GM12878 (cell line): ENCODE results near the gene ODR4. TPM values are rescaled to one million over a fixed set of nuclear protein-coding genes. Genes with fewer than 3 reads are reported as not detected.

Source experiments
- BHLHE40 ChIP-seq, 2 experiments: fragments of 450-650 bp in 1 of 2; IDR thresholded peaks; 2 replicates each; pipeline ENCODE4 v1.6.1; 2011 to 2017; ENCODE audit warnings: low read depth in 2 of 2, borderline replicate concordance in 1 of 2, improper control_type of control experiment in 1 of 2, low read length in 1 of 2, mild to moderate bottlenecking in 1 of 2
- CBX3 ChIP-seq: fragments of 200-600 bp; sonication (generic); IDR thresholded peaks from 2 replicates; pipeline ENCODE4 v1.6.1; 2016; ENCODE audit warnings: low read depth, borderline replicate concordance
- CBX5 ChIP-seq: sonication (generic); IDR thresholded peaks from 2 replicates; pipeline ENCODE4 v1.6.1; 2016; ENCODE audit warnings: low read depth, moderate library complexity, mild to moderate bottlenecking, inconsistent platforms
- EED ChIP-seq: sonication (generic); IDR thresholded peaks from 2 replicates; pipeline ENCODE4 v1.6.1; 2016; ENCODE audit warnings: antibody characterized with exemption, low read depth
- JUND ChIP-seq: IDR thresholded peaks from 2 replicates; pipeline ENCODE4 v1.6.1; 2012; ENCODE audit warnings: low read depth, mild to moderate bottlenecking, low read length, improper control_type of control experiment, moderate library complexity
- MEF2A ChIP-seq: IDR thresholded peaks from 2 replicates; pipeline ENCODE4 v1.6.1; 2011; ENCODE audit warnings: low read depth, mild to moderate bottlenecking, low read length, moderate library complexity; ENCODE audit not compliant: insufficient read depth
- NBN ChIP-seq: fragments of 450-650 bp; IDR thresholded peaks from 2 replicates; pipeline ENCODE4 v1.6.1; 2016
- NFXL1 ChIP-seq: fragments of 450-650 bp; IDR thresholded peaks from 2 replicates; pipeline ENCODE4 v1.6.1; 2017; ENCODE audit warnings: antibody characterized with exemption, mild to moderate bottlenecking, borderline replicate concordance
- RAD21 ChIP-seq: IDR thresholded peaks from 2 replicates; pipeline ENCODE4 v1.6.1; 2011; ENCODE audit warnings: mild to moderate bottlenecking, low read depth, low read length, moderate library complexity; ENCODE audit not compliant: insufficient read depth
- RELA ChIP-seq: fragments of 450-650 bp; IDR thresholded peaks from 2 replicates; pipeline ENCODE4 v1.8.0; 2014; ENCODE audit warnings: borderline replicate concordance; ENCODE audit not compliant: partially characterized antibody
- RUNX3 ChIP-seq: IDR thresholded peaks from 2 replicates; pipeline ENCODE4 v1.6.1; 2012; ENCODE audit warnings: low read length, inconsistent platforms
- SP1 ChIP-seq: IDR thresholded peaks from one replicate; pipeline ENCODE4 v1.6.1; 2011; ENCODE audit warnings: low read depth, low read length
- ZNF207 ChIP-seq: fragments of 450-650 bp; IDR thresholded peaks from 2 replicates; pipeline ENCODE4 v1.6.1; 2014; ENCODE audit warnings: antibody characterized with exemption, mild to moderate bottlenecking, borderline replicate concordance
- polyA plus RNA-seq, 11 experiments: library from polyadenylated mRNA; depleted of rRNA in 4 of 11; unstranded in 6 of 11; stranded (reverse) in 5 of 11; fragments of >200 nt; fragmentation: Nextera tagmentation in 4 of 11; fragmentation: Illumina TruSeq in 1 of 11; extraction: Ambion mirVana in 4 of 11; extraction: Trizol in 1 of 11; gene quantifications; 1 replicate in 1 of 11; 2 replicates in 10 of 11; pipeline versions ENCODE4 v1.2.1 to v1.2.3, GENCODE V29; 2011 to 2016; ENCODE audit warnings: inconsistent platforms in 2 of 11, missing spikeins in 2 of 11, low read depth in 1 of 11
- total RNA-seq, 4 experiments: library from RNA; depleted of rRNA in 3 of 4; stranded (reverse); fragments of >200 nt in 3 of 4; fragmentation: Illumina TruSeq in 1 of 4; extraction: Trizol in 1 of 4; gene quantifications; 2 replicates each; pipeline versions ENCODE4 v1.2.1 to v1.2.3, GENCODE V29; 2013 to 2021
- TF ChIP-seq, protein P1 (sequence below): fragments of 450-650 bp; IDR thresholded peaks from 2 replicates; pipeline ENCODE4 v1.6.1; 2016; ENCODE audit warnings: mild to moderate bottlenecking, moderate library complexity, borderline replicate concordance
- TF ChIP-seq, protein P2 (sequence below): fragments of 450-650 bp; IDR thresholded peaks from 2 replicates; pipeline ENCODE4 v1.6.1; 2017; ENCODE audit warnings: mild to moderate bottlenecking, moderate library complexity
- TF ChIP-seq, protein P3 (sequence below): IDR thresholded peaks from 2 replicates; pipeline ENCODE4 v1.6.1; 2012; ENCODE audit warnings: low read depth, low read length, improper control_type of control experiment
- TF ChIP-seq, protein P4 (sequence below): fragments of 450-650 bp; IDR thresholded peaks from 2 replicates; pipeline ENCODE4 v1.6.1; 2014; ENCODE audit warnings: mild to moderate bottlenecking

The ODR4 gene
- total and polyA plus RNA-seq, 10 of the 15 experiments (the other 5 are each of a cell fraction or from before 2014, with no cell fraction given) = 10.4 to 19.4 (median 13.3) TPM

DNA sequence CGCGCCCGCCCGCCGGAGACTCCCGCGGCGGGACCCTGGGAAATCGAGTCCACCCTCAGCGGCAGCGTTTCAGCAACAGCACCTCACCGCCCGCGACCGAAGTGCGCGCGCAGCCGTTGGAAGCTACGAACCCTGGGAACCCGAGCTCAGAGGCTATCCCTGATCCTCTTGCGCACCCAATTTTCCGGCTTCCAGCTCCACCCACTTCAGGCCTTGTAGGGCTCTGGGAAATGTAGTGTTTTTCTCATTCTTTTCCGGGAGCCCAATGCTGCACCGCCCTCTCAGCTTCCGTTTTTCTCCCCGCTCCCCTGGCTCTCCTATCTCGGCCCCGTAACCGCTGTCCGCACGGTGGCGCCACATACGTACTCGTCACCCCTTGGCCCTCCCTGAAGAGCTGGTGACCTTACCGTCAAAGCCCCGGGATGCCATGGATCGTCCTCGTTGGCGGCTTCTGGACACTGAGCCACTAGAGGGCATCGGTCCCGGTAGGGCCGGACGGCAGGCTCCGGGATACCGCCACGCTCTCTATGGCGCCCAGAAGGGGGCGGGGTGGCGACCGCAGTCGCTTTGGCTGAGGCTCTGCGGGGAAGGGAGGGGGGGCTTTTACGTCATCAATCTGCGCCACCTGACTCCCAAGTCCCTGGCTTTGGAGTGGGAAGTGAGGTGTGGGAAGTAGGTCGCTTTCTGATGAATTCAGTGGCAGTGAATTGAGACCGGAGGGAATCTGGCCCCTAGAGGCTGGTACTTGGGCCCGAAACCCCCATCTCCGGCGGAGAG lies at the start of gene ODR4, which contains the start of gene TPR (continued):
- TF ChIP-seq, protein P1, sequence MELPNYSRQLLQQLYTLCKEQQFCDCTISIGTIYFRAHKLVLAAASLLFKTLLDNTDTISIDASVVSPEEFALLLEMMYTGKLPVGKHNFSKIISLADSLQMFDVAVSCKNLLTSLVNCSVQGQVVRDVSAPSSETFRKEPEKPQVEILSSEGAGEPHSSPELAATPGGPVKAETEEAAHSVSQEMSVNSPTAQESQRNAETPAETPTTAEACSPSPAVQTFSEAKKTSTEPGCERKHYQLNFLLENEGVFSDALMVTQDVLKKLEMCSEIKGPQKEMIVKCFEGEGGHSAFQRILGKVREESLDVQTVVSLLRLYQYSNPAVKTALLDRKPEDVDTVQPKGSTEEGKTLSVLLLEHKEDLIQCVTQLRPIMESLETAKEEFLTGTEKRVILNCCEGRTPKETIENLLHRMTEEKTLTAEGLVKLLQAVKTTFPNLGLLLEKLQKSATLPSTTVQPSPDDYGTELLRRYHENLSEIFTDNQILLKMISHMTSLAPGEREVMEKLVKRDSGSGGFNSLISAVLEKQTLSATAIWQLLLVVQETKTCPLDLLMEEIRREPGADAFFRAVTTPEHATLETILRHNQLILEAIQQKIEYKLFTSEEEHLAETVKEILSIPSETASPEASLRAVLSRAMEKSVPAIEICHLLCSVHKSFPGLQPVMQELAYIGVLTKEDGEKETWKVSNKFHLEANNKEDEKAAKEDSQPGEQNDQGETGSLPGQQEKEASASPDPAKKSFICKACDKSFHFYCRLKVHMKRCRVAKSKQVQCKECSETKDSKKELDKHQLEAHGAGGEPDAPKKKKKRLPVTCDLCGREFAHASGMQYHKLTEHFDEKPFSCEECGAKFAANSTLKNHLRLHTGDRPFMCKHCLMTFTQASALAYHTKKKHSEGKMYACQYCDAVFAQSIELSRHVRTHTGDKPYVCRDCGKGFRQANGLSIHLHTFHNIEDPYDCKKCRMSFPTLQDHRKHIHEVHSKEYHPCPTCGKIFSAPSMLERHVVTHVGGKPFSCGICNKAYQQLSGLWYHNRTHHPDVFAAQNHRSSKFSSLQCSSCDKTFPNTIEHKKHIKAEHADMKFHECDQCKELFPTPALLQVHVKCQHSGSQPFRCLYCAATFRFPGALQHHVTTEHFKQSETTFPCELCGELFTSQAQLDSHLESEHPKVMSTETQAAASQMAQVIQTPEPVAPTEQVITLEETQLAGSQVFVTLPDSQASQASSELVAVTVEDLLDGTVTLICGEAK = peak; percentile 70; the same call in 1 of the 2 replicates
- TF ChIP-seq CBX5 (peak; percentile 77; the same call in 1 of the 2 replicates), NFXL1 (no peak), ZNF207 (peak; percentile 88; the same call in 1 of the 2 replicates), CBX3 (no peak), MEF2A (0 out of 2 replicates have a peak, but pooled peaks have one; percentile 36), NBN (peak; percentile 99), SP1 (peak; percentile 48), BHLHE40 (IDR thresholded peaks at IDR 0.05; ENCODE audit: borderline replicate concordance in 1 of 2, low read depth in 2 of 2, low read length in 1 of 2) (peak; percentile 18 to 50; a peak in 3 of 4 replicates), RAD21 (peak; percentile 48), EED (peak; percentile 98), JUND (0 out of 2 replicates have a peak, but pooled peaks have one; percentile 23), RELA (peak; percentile 87), RUNX3 (peak; percentile 94)
- TF ChIP-seq, protein P2, sequence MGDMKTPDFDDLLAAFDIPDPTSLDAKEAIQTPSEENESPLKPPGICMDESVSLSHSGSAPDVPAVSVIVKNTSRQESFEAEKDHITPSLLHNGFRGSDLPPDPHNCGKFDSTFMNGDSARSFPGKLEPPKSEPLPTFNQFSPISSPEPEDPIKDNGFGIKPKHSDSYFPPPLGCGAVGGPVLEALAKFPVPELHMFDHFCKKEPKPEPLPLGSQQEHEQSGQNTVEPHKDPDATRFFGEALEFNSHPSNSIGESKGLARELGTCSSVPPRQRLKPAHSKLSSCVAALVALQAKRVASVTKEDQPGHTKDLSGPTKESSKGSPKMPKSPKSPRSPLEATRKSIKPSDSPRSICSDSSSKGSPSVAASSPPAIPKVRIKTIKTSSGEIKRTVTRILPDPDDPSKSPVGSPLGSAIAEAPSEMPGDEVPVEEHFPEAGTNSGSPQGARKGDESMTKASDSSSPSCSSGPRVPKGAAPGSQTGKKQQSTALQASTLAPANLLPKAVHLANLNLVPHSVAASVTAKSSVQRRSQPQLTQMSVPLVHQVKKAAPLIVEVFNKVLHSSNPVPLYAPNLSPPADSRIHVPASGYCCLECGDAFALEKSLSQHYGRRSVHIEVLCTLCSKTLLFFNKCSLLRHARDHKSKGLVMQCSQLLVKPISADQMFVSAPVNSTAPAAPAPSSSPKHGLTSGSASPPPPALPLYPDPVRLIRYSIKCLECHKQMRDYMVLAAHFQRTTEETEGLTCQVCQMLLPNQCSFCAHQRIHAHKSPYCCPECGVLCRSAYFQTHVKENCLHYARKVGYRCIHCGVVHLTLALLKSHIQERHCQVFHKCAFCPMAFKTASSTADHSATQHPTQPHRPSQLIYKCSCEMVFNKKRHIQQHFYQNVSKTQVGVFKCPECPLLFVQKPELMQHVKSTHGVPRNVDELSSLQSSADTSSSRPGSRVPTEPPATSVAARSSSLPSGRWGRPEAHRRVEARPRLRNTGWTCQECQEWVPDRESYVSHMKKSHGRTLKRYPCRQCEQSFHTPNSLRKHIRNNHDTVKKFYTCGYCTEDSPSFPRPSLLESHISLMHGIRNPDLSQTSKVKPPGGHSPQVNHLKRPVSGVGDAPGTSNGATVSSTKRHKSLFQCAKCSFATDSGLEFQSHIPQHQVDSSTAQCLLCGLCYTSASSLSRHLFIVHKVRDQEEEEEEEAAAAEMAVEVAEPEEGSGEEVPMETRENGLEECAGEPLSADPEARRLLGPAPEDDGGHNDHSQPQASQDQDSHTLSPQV = peak; percentile 98
- TF ChIP-seq, protein P3, sequence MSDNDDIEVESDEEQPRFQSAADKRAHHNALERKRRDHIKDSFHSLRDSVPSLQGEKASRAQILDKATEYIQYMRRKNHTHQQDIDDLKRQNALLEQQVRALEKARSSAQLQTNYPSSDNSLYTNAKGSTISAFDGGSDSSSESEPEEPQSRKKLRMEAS = peak; percentile 53; the same call in 1 of the 2 replicates
- TF ChIP-seq, protein P4, sequence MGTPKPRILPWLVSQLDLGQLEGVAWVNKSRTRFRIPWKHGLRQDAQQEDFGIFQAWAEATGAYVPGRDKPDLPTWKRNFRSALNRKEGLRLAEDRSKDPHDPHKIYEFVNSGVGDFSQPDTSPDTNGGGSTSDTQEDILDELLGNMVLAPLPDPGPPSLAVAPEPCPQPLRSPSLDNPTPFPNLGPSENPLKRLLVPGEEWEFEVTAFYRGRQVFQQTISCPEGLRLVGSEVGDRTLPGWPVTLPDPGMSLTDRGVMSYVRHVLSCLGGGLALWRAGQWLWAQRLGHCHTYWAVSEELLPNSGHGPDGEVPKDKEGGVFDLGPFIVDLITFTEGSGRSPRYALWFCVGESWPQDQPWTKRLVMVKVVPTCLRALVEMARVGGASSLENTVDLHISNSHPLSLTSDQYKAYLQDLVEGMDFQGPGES = peak; percentile 67; the same call in 1 of the 2 replicates
